ENCODE data around the gene TXN.
A peak's percentile ranks its signal among the peaks of the same experiment; 100 is the strongest.

Gene TXN

GRCh38 chr9:110256380-110257096, at the start of gene TXN:
TXN (minus strand) TSS chr9:110256507; CDS start chr9:110256435, 72 bp downstream.
- no peak for TF ChIP-seq CTCF (IDR thresholded peaks at IDR 0.05; ENCODE audit: insufficient read depth, low read length, missing control alignments)
- CTCF ChIA-PET: interaction anchor here (0.9 to 2.0 kb wide), 3 partner anchors 39 to 367 kb away, joined by 3 to 8 read pairs (median 3); no protein-coding TSS in a partner anchor
- DNase-seq (ENCODE audit: low read depth, low spot score): no peak
- POLR2A ChIA-PET: interaction anchor here (0.5 to 1.2 kb wide), 18 partner anchors 13 to 440 kb away, joined by 3 to 10 read pairs (median 3); no protein-coding TSS in a partner anchor
- peak within 1 kb of the TSS; percentile 89 for H3K4me3 ChIP-seq (ENCODE audit: low read depth, low read length)

- no peak overlapping the region for H3K4me3 ChIP-seq (ENCODE audit: low read depth, low read length)
- POLR2A ChIA-PET: no interaction called here
- CTCF ChIA-PET: no interaction called here
- TF ChIP-seq CTCF (IDR thresholded peaks at IDR 0.05; ENCODE audit: insufficient read depth, low read length, missing control alignments): no peak
- DNase-seq (ENCODE audit: low read depth, low spot score): peak; percentile 9
These were observed 46.8 kb upstream of the TXN start for GRCh38 chr9:110303133-110303532.

GRCh38 chr9:110298043-110298605, 41.8 kb upstream of the TXN start:
- POLR2A ChIA-PET: no interaction called here
- CTCF ChIA-PET: no interaction called here
- no peak for DNase-seq (ENCODE audit: low read depth, low spot score)
- no peak for TF ChIP-seq CTCF (IDR thresholded peaks at IDR 0.05; ENCODE audit: insufficient read depth, low read length, missing control alignments)
- no peak overlapping the region for H3K4me3 ChIP-seq (ENCODE audit: low read depth, low read length)

- ChIA-PET POLR2A (no interaction called here), CTCF (no interaction called here)
- DNase-seq (ENCODE audit: low read depth, low spot score): no peak
- no peak for TF ChIP-seq CTCF (IDR thresholded peaks at IDR 0.05; ENCODE audit: insufficient read depth, low read length, missing control alignments)
- no peak overlapping the region for H3K4me3 ChIP-seq (ENCODE audit: low read depth, low read length)
These were observed 36.9 kb upstream of the TXN start for GRCh38 chr9:110293248-110293647.

GRCh38 chr9:110291921-110292557, 35.7 kb upstream of the TXN start:
- no peak for DNase-seq (ENCODE audit: low read depth, low spot score)
- no peak for TF ChIP-seq CTCF (IDR thresholded peaks at IDR 0.05; ENCODE audit: insufficient read depth, low read length, missing control alignments)
- ChIA-PET POLR2A (no interaction called here), CTCF (no interaction called here)
- no peak overlapping the region for H3K4me3 ChIP-seq (ENCODE audit: low read depth, low read length)

- CTCF ChIA-PET: no interaction called here
- H3K4me3 ChIP-seq (ENCODE audit: low read depth, low read length): no peak overlapping the region
- TF ChIP-seq CTCF (IDR thresholded peaks at IDR 0.05; ENCODE audit: insufficient read depth, low read length, missing control alignments): no peak
- POLR2A ChIA-PET: no interaction called here
- DNase-seq (ENCODE audit: low read depth, low spot score): no peak
These were observed 33.7 kb upstream of the TXN start for GRCh38 chr9:110290001-110290400.

All from AG04449 (cell line).